CD4-positive, alpha-beta T cell treated with Interferon alpha-2 for 1 hour (primary cell): ENCODE measurements around the gene MAD2L2.

Source experiments
- DNase-seq, 2 donors: peaks; one replicate each; pipeline ENCODE4 v3.0.0-alpha.2; 2020 to 2022

The MAD2L2 gene

GRCh38 chr1:11681071-11681771, at the start of gene MAD2L2:
Gene MAD2L2 (minus strand): TSS chr1:11681148. CDS start chr1:11680601, 547 bp downstream.
- DNase-seq, result peak; percentile 87 to 93

- DNase-seq, result peak; percentile 56 to 70
Measured at GRCh38 chr1:11730429-11730891, 49.5 kb upstream of the MAD2L2 start.

- no peak for DNase-seq
Measured at GRCh38 chr1:11729498-11730428, 48.8 kb upstream of the MAD2L2 start.

- DNase-seq, result no peak
Measured at GRCh38 chr1:11729155-11729497, 48.2 kb upstream of the MAD2L2 start.

- DNase-seq, result no peak
Measured at GRCh38 chr1:11728126-11728806, 47.3 kb upstream of the MAD2L2 start.

- no peak for DNase-seq
Measured at GRCh38 chr1:11727119-11727518, 46.2 kb upstream of the MAD2L2 start.

GRCh38 chr1:11725616-11726015, 44.7 kb upstream of the MAD2L2 start:
- DNase-seq, result peak in 1 of 2 donors; percentile 34

GRCh38 chr1:11722538-11722937, 41.6 kb upstream of the MAD2L2 start:
- DNase-seq, result no peak

GRCh38 chr1:11721311-11721710, 40.4 kb upstream of the MAD2L2 start:
- DNase-seq, result no peak

GRCh38 chr1:11720525-11720924, 39.6 kb upstream of the MAD2L2 start:
- no peak for DNase-seq

GRCh38 chr1:11720033-11720376, 39.1 kb upstream of the MAD2L2 start:
- DNase-seq, result no peak

GRCh38 chr1:11719313-11720032, 38.5 kb upstream of the MAD2L2 start:
- peak; percentile 86 to 89 for DNase-seq

- no peak for DNase-seq
Measured at GRCh38 chr1:11714831-11715575, 34.1 kb upstream of the MAD2L2 start.

- DNase-seq, result no peak
Measured at GRCh38 chr1:11713095-11713494, 32.1 kb upstream of the MAD2L2 start.

GRCh38 chr1:11712285-11712684, 31.3 kb upstream of the MAD2L2 start:
- no peak for DNase-seq

- no peak for DNase-seq
Measured at GRCh38 chr1:11711490-11711889, 30.5 kb upstream of the MAD2L2 start.

GRCh38 chr1:11708554-11709350, 27.8 kb upstream of the MAD2L2 start:
- no peak for DNase-seq

GRCh38 chr1:11707621-11708276, 26.8 kb upstream of the MAD2L2 start:
- DNase-seq, result no peak

GRCh38 chr1:11706292-11706691, 25.3 kb upstream of the MAD2L2 start:
- DNase-seq, result no peak

- no peak for DNase-seq
Measured at GRCh38 chr1:11705596-11705995, 24.6 kb upstream of the MAD2L2 start.
